Activated naive CD4-positive, alpha-beta T cell treated with anti-CD3 and anti-CD28 coated beads, Interleukin-2, amount 10 ng/mL, durations not matched to agents 7 days and 5 days (primary cell): ENCODE data around the gene PARD3.
"Not testable (repeated sequence)": the region's sequence is repeated elsewhere in the genome, so short reads cannot be mapped to it uniquely, and the experiment has no call there.

Experiments
- CTCF ChIA-PET: fragments of 350-600 bp; sonication (Branson Sonifier 250); formaldehyde crosslinking; loops from one replicate; lab custom pipeline; 2021; ENCODE audit warnings: antibody characterized with exemption; lab: Charles Lee
- DNase-seq: peaks from one replicate; pipeline ENCODE4 v3.0.0-alpha.2; 2020
- H3K27ac Mint-ChIP-seq: one replicate; pipeline ENCODE4 v1.8.0; 2021; ENCODE audit warnings: mild to moderate bottlenecking, moderate library complexity, mixed read lengths
- H3K27me3 Mint-ChIP-seq: one replicate; pipeline ENCODE4 v1.8.0; 2021; ENCODE audit warnings: mild to moderate bottlenecking, mixed read lengths
- H3K36me3 Mint-ChIP-seq: one replicate; pipeline ENCODE4 v1.8.0; 2021; ENCODE audit warnings: mixed read lengths
- H3K4me1 Mint-ChIP-seq: one replicate; pipeline ENCODE4 v1.8.0; 2021; ENCODE audit warnings: mixed read lengths
- H3K4me3 Mint-ChIP-seq: one replicate; pipeline ENCODE4 v1.8.0; 2021; ENCODE audit warnings: mild to moderate bottlenecking, moderate library complexity, mixed read lengths
- H3K9me3 Mint-ChIP-seq: one replicate; pipeline ENCODE4 v1.8.0; 2021; ENCODE audit warnings: mixed read lengths

The PARD3 gene

DNA sequence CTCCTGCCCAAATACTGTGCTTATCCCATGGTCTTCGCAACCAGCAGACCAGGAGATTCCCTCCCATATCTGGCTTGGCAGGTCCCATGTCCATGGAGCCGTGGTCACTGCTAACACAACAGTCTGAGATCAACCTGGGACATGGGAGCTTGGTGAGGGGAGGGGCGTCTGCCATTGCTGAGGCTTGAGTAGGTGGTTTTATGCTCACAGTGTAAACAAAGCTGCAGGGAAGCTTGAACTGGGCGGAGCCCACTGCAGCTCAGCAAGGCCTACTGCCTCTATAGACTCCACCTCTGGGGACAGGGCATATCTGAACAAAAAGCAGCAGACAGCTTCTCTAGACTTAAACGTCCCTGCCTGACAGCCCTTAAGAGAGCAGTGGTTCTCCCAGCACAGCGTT is 747.4 kb downstream of the PARD3 start:
- H3K27ac Mint-ChIP-seq, CTCF ChIA-PET, H3K4me3 Mint-ChIP-seq, DNase-seq, H3K27me3 Mint-ChIP-seq, H3K36me3 Mint-ChIP-seq, H3K4me1 Mint-ChIP-seq, H3K9me3 Mint-ChIP-seq: not testable (repeated sequence)

DNA sequence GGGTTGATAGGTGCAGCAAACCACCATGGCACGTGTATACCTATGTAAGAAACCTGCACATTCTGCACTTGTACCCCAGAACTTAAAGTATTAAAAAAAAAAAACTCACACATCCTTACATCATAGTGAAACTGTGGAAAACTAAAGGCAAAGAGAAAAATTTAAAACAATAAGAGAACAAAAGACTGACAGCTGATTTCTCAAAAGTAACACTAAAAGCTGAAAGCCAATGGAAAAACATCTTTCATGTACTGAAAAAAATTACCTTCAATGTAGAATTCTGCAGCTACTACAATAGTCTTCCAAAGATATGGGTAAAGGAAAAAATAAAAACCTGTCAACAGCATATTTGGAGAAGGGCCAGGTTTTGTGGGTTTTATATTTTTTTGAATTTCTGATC is 751.5 kb downstream of the PARD3 start:
- Mint-ChIP-seq H3K4me1 (no peaks in the 10 kb centered on the region), H3K27me3 (no peaks in the 10 kb centered on the region), H3K36me3 (no peaks in the 10 kb centered on the region), H3K9me3 (peaks cover 11% of the 10 kb centered on the region), H3K4me3 (no peak overlapping the region), H3K27ac (no peak overlapping the region)
- DNase-seq = no peak
- CTCF ChIA-PET = no interaction called here

DNA sequence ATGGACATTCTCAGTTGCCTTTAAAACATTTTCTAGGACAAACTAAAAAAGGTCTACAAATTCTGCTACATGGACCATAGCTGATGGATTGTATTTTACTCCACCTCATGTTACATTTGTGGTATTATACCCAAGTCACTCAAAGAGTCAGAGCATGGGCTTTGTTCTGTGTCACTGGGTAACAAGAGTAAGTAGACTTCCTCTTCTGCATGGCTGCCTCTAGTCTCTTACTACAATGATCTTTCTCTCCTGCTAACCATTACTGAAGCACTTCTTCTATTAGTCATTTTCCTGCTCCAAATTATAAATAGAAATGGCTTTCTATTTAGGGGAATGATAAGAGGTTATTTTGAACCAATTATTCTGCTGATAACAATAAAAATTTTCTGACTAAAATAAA is 753.3 kb downstream of the PARD3 start:
- H3K36me3 Mint-ChIP-seq = no peaks in the 10 kb centered on the region
- H3K4me3 Mint-ChIP-seq = no peak overlapping the region
- no peaks in the 10 kb centered on the region for H3K27me3 Mint-ChIP-seq
- peaks cover 11% of the 10 kb centered on the region for H3K9me3 Mint-ChIP-seq
- H3K4me1 Mint-ChIP-seq = no peaks in the 10 kb centered on the region
- H3K27ac Mint-ChIP-seq = no peak overlapping the region
- CTCF ChIA-PET = no interaction called here
- DNase-seq = no peak
